ENCODE results near the gene NIBAN1.

DNA sequence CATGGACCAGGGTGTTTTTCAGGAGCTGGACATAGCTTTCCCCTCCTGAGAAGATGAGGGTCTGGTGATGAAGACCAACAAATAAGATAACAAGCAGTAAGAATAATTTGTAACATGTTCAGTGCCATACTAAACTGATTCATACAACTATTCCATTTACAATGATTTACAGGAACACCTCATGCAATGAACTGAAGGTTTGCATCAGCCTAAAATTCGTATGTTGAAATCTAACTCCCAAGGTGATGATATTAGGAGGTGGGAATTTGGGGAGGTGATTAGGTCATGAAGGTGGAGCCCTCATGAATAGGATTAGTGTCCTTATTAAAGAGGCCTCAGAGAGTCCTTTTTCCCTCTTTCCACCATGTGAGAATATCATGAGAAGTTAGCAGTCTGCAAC lies 15.9 kb upstream of the NIBAN1 start:
- TF ChIP-seq, protein P1, sequence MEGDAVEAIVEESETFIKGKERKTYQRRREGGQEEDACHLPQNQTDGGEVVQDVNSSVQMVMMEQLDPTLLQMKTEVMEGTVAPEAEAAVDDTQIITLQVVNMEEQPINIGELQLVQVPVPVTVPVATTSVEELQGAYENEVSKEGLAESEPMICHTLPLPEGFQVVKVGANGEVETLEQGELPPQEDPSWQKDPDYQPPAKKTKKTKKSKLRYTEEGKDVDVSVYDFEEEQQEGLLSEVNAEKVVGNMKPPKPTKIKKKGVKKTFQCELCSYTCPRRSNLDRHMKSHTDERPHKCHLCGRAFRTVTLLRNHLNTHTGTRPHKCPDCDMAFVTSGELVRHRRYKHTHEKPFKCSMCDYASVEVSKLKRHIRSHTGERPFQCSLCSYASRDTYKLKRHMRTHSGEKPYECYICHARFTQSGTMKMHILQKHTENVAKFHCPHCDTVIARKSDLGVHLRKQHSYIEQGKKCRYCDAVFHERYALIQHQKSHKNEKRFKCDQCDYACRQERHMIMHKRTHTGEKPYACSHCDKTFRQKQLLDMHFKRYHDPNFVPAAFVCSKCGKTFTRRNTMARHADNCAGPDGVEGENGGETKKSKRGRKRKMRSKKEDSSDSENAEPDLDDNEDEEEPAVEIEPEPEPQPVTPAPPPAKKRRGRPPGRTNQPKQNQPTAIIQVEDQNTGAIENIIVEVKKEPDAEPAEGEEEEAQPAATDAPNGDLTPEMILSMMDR (conservative IDR thresholded peaks at IDR 0.05 in 1 of 2, IDR thresholded peaks at IDR 0.05 in 1 of 2; ENCODE audit: extremely low read depth in 1 of 2, insufficient read depth in 1 of 2, low read depth in 1 of 2, low read length in 2 of 2), result no peak
- no peak for TF ChIP-seq EZH2 (IDR thresholded peaks at IDR 0.05; ENCODE audit: borderline replicate concordance, low read length)

Measured in mammary epithelial cell (primary cell).